CD4-positive, alpha-beta T cell treated with Interleukin-17A for 1 hour (primary cell): ENCODE data around the gene THBS3.
"Not testable (repeated sequence)": the region's sequence is repeated elsewhere in the genome, so short reads cannot be mapped to it uniquely, and the experiment has no call there.

Experiments used
- DNase-seq: peaks from one replicate; pipeline ENCODE4 v3.0.0-alpha.2; 2020

Gene THBS3

DNA sequence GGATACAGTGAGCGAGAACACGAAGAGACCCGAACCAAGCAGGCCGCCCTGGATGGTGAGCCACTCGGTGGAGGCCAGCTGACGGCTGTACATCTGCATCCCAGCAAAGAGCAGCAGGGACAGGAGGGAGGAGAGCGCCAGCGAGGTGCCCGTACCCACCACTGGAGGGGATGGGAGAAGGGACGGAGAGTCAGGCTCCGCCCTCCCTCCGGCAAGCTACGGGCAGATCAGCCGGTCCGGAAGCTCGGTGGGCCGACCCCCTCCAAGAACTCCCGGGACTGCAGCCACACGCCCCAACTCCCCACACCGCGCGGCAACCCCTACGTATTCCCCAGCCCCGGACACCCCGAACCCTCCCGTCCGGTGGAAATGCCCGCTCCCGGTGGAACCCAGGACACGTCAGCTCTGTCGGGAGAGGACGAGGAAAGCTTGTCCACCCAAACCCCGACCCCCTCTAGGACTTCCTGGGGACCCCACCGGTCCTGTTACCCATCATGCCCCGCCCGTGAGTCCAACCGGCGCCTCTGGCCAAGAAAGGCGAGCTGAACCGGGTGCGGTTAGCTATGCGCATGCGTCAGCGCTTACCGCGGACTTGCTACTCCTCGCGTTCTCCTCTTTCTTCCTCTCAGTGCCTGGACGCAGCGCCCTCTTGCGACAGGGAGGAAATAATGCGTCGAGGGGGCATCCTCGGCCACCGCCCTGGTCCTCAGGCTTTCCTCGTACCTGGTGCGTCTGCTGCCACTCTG, 34.8 kb downstream of the THBS3 start, which contains the start of gene KRTCAP2:
TSS of gene KRTCAP2 (minus strand) at position 573 of the 746 bp plus-strand sequence. CDS start at position 493, 80 bp downstream.
- DNase-seq: peak; percentile 96

GRCh38 chr1:155171836-155172731, 35.6 kb downstream of the THBS3 start:
- DNase-seq: no peak

DNA sequence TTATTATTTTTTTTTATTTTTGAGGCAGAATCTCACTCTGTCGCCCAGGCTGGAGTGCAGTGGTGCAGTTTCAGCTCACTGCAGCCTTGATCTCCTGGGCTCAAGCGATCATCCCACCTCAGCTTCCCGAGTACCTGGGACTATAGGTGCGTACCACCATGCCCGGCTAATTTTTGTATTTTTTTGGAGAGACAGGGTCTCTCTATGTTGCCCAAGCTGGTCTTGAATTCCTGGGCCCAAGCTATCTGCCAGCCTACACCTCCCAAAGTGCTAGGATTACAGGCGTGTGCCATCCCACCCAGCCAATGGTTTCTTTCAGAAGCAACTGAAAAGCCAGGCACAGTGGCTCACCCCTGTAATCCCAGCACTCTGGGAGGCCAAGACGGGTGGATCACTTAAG, 36.9 kb downstream of the THBS3 start:
- DNase-seq: no peak

GRCh38 chr1:155170101-155170785, 37.5 kb downstream of the THBS3 start:
- no peak for DNase-seq

DNA sequence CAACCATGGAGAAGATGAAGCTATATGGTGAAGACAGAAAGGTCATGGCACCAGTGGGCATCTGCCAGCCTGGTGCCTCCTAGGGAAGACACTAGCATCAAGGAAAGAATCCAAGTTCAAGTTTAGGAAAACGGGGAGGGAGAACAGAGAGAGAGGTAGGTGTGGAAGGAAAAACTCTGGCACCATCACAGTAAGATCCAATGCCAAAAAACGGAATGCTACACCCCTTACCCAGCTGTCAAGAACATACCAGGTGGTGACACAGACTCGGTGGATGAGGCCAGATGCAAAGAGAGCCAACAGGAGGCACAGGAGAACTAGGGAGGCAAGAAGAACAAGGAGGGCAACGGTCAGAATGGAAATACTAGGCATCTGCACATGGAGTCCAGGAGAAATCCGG, 38.2 kb downstream of the THBS3 start:
- no peak for DNase-seq

- no peak for DNase-seq
Measured at GRCh38 chr1:155168456-155169210, 39.1 kb downstream of the THBS3 start.

DNA sequence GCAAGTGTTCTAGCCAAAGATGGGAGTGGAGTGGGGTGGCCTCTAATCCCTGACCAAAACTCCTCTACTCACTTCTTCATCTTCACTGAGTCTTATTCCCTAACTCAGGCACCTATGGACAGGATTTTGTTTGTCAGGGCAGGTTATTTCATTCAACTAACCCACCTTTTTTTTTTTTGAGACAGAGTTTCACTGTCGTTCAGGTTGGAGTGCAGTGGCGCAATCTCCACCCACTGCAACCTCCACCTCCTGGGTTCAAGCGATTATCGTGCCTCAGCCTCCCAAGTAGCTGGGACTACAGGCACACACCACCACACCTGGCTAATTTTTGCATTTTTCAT, 39.6 kb downstream of the THBS3 start:
- not testable (repeated sequence) for DNase-seq

DNA sequence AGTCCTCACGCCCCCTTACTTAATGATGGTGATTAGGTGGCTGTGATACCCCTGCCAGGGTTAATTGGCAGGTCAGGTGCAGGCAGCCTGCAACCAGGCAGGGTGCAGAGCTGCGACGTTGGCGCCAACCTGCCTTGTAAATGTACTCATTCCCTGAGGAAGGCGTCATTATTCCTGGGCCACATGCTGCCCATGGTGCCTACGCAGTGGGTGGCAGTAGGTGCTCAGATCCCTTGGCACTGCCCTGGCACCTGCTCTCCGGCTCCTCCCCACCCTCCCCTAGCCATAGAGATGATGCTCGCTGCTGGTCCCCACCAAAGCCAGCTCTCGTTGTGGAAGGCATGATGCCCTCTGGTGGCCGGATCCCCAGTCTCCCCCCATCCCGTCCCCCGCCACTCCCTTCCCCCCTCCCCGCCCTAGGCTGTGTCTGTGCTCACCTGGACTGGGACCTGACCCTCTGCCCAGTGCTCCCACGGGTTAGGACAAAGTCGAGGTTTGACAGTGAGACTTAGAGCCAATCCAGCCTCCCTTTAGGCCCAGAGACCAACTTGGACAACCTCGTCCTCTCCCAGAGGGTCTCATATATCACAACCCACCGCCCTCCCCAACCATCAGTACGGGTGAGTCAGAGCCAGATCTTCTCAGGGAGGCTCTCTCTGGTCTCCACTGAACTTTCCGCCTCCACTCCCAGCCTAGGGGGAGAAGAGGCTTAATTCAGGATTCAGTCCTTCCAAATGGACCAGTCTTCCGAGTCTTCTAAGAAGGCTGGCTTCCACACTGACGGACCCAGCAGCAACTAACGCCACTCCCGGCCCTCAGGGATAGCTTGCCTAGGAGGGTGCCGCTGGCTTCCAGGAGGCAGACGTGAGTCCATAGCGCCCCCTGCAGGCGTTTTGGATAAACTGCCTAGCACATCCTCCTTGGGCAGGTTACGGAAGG, 40.3 kb downstream of the THBS3 start:
- DNase-seq: peak; percentile 87

DNA sequence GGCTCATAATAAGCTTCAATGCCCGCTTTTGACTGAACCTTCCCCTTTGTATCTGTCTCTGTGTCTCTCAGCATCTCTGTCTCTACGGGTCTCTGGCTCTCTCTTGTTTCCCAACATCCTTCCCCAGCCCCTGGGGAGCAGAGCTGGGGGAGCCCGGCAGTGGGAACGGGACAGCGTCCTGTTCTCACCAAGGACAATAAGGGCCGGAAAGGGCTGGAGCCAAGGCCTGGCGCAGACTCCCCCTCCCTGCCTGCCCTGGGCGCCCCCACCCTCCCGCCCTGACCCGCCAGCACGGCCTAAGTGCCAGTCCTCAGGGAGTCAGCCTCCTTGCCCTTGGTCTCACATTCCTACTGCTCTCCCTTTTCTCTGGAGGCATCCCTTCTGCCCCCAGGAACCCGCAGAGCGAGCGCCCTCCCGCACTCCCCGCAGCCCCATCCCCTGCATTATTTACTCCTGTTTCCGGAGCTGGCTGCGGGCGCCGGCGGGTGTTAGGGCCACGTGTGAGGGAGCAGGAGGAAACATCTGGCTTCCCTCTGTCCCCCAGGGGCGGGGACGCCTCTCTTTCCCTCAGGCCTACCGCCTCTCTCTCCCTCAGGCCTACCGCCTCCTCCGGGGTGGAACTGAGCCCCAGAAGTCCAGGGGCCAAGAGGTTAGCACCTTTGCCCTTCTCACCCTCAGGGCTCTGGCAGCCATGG, 41.1 kb downstream of the THBS3 start:
- no peak for DNase-seq

GRCh38 chr1:155166051-155166470, 41.6 kb downstream of the THBS3 start:
- DNase-seq: no peak

DNA sequence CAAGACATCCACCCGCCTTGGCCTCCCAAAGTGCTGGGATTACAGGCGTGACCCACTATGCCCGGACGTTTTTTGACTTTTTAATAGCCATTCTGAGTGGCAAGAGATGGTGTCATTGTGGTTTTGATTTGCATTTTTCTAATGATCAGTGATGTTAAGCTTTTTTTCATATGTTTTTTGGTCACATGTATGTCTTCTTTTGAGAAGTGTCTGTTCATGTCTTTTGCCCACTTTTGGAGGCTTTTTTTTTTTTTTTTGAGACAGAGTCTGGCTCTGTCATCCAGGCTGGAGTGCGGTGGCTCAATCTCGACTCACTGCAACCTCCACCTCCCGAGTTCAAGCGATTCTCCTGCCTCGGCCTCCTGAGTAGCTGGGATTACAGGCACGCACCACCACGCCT, 43.1 kb downstream of the THBS3 start:
- DNase-seq: not testable (repeated sequence)

DNA sequence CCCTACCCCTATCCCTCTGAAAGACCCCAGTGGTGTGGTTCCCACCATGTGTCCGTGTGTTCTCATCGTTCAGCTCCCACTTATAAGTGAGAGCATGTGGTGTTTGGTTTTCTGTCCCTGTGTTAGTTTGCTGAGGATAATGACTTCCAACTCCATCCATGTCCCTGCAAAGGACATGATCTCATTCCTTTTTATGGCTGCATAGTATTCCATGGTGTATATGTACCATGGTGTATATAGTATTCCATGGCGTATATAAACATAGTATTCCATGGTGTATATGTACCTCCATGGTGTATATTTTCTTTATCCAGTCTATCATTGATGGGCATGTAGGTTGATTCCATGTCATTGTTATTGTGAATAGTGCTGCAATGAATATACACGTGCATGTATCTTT, 43.9 kb downstream of the THBS3 start:
- DNase-seq: not testable (repeated sequence)

GRCh38 chr1:155162631-155163030, 45.1 kb downstream of the THBS3 start:
- DNase-seq: not testable (repeated sequence)

GRCh38 chr1:155160128-155160527, 47.6 kb downstream of the THBS3 start:
- no peak for DNase-seq

DNA sequence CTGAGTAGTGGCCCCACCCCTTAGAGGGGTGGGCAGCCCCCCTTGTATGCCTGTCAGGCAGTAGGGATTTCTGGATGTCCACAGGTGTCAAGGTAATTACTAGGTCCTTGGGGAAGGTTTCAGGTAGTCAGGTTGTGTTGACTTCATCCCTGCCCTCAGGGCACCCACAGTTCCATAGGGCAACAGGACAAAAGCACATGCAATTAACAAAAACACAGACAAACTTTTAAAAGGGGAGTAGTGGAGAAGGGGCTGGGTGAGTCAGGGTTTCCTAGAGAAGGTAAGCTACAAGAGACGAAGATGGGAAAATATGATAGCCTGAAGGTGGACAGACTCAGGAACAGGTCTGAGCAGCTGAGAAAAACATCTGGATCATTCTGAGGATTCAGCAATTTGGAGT, 48.7 kb downstream of the THBS3 start:
- DNase-seq: no peak

DNA sequence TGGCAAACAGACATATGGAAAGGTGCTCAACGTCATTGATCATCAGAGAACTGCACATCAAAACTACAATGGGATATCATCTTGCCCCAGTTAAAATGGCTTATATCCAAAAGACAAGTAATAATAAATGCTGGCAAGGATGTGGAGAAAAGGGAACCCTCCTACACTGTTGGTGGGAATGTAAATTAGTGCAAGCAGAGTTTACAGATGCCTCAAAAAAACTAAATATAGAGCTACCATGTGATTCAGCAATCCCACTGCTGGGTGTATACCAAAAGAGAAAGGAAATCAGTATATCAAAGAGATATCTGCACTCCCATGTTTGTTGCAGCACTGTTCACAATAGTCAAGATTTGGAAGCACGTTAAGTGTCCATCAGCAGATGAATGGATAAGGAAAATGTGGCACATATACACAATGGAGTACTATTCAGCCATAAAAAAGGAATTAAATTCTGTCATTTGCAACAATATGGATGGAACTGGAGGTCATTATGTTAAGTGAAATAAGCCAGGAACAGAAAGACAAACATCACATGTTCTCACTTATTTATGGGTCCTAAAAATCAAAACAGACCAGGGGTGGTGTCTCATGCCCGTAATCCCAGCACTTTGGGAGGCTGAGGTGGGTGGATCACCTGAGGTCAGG, 51.6 kb downstream of the THBS3 start:
- DNase-seq: not testable (repeated sequence)
